ENCODE measurements around the gene PCDHA2. TPM values are rescaled to one million over a fixed set of nuclear protein-coding genes. Genes with fewer than 3 reads are reported as not detected.
"Not testable (repeated sequence)": the region's sequence is repeated elsewhere in the genome, so short reads cannot be mapped to it uniquely, and the experiment has no call there.

PCDHA2 gene
- total RNA-seq, 1 experiment from 2014 or later: not detected

GRCh38 chr5:140801494-140801841 lies 6.8 kb downstream of the PCDHA2 start:
- H3K27ac ChIP-seq: no peak overlapping the region
- no peaks in the 10 kb centered on the region for H3K4me1 ChIP-seq (replicated peaks)
- no peak overlapping the region for H3K4me3 ChIP-seq
- H3K27me3 ChIP-seq (replicated peaks): no peaks in the 10 kb centered on the region
- H3K36me3 ChIP-seq: no peaks in the 10 kb centered on the region
- peaks cover 18% of the 10 kb centered on the region for H3K9me3 ChIP-seq (replicated peaks)
- no peak for DNase-seq (ENCODE audit: low read depth in 1 of 2, low spot score in 2 of 2)

- H3K4me3 ChIP-seq; H3K27ac ChIP-seq; H3K36me3 ChIP-seq; H3K27me3 ChIP-seq (replicated peaks); H3K4me1 ChIP-seq (replicated peaks); DNase-seq (ENCODE audit: low read depth in 1 of 2, low spot score in 2 of 2): not testable (repeated sequence)
- peaks cover 11% of the 10 kb centered on the region; the same call in 1 of the 2 replicates for H3K9me3 ChIP-seq (replicated peaks)
Measured at GRCh38 chr5:140802381-140802780, 7.7 kb downstream of the PCDHA2 start.

GRCh38 chr5:140802781-140803271 lies 8.2 kb downstream of the PCDHA2 start:
- Histone ChIP-seq H3K4me1 (replicated peaks) (no peaks in the 10 kb centered on the region), H3K27me3 (replicated peaks) (no peaks in the 10 kb centered on the region), H3K9me3 (replicated peaks) (peaks cover 13% of the 10 kb centered on the region; the same call in 1 of the 2 replicates), H3K36me3 (no peaks in the 10 kb centered on the region), H3K4me3 (no peak overlapping the region), H3K27ac (no peak overlapping the region)
- DNase-seq (ENCODE audit: low read depth in 1 of 2, low spot score in 2 of 2): no peak

GRCh38 chr5:140806834-140807775 lies 12.5 kb downstream of the PCDHA2 start, which contains the start of gene PCDHA4:
PCDHA4 (plus strand) TSS chr5:140807068.
- Histone ChIP-seq H3K36me3 (no peaks in the 10 kb centered on the region), H3K4me3 (peak within 1 kb of the TSS; percentile 24)

GRCh38 chr5:140808241-140808888 lies 13.7 kb downstream of the PCDHA2 start:
- not testable (repeated sequence) for H3K27me3 ChIP-seq (replicated peaks); DNase-seq (ENCODE audit: low read depth in 1 of 2, low spot score in 2 of 2); H3K36me3 ChIP-seq; H3K4me3 ChIP-seq; H3K4me1 ChIP-seq (replicated peaks); H3K27ac ChIP-seq
- peaks cover 13% of the 10 kb centered on the region; the same call in 1 of the 2 replicates for H3K9me3 ChIP-seq (replicated peaks)

More at GRCh38 chr5:140806834-140807775, 12.5 kb downstream of the PCDHA2 start, which contains the start of gene PCDHA4:
- Histone ChIP-seq H3K4me1 (replicated peaks) (no peaks in the 10 kb centered on the region), H3K9me3 (replicated peaks) (peaks cover 13% of the 10 kb centered on the region), H3K27me3 (replicated peaks) (no peaks in the 10 kb centered on the region), H3K27ac (no peak within 1 kb of the TSS)
- DNase-seq (ENCODE audit: low read depth in 1 of 2, low spot score in 2 of 2): peak in 1 of 2 experiments; percentile 29

- H3K9me3 ChIP-seq (replicated peaks): peaks cover 13% of the 10 kb centered on the region; the same call in 1 of the 2 replicates
- H3K27ac ChIP-seq: no peak overlapping the region
- H3K4me1 ChIP-seq (replicated peaks): no peaks in the 10 kb centered on the region
- H3K36me3 ChIP-seq: no peaks in the 10 kb centered on the region
- no peak for DNase-seq (ENCODE audit: low read depth in 1 of 2, low spot score in 2 of 2)
- no peaks in the 10 kb centered on the region for H3K27me3 ChIP-seq (replicated peaks)
- no peak overlapping the region for H3K4me3 ChIP-seq
Measured at GRCh38 chr5:140808889-140809291, 14.2 kb downstream of the PCDHA2 start.

GRCh38 chr5:140821375-140822280 lies 27.0 kb downstream of the PCDHA2 start, which contains the start of gene PCDHA5:
PCDHA5 (plus strand) TSS chr5:140821613.
- Histone ChIP-seq H3K27me3 (replicated peaks) (no peaks in the 10 kb centered on the region; the same call in 1 of the 2 replicates), H3K36me3 (no peaks in the 10 kb centered on the region), H3K27ac (no peak within 1 kb of the TSS), H3K4me1 (replicated peaks) (no peaks in the 10 kb centered on the region), H3K4me3 (no peak within 1 kb of the TSS), H3K9me3 (replicated peaks) (no peaks in the 10 kb centered on the region)
- DNase-seq (ENCODE audit: low read depth in 1 of 2, low spot score in 2 of 2): no peak

GRCh38 chr5:140822281-140822629 lies 27.6 kb downstream of the PCDHA2 start:
- Histone ChIP-seq H3K27ac (no peak overlapping the region), H3K4me3 (no peak overlapping the region), H3K4me1 (replicated peaks) (no peaks in the 10 kb centered on the region), H3K9me3 (replicated peaks) (no peaks in the 10 kb centered on the region), H3K36me3 (no peaks in the 10 kb centered on the region), H3K27me3 (replicated peaks) (no peaks in the 10 kb centered on the region; the same call in 1 of the 2 replicates)
- DNase-seq (ENCODE audit: low read depth in 1 of 2, low spot score in 2 of 2): no peak

GRCh38 chr5:140822969-140823368 lies 28.3 kb downstream of the PCDHA2 start:
- not testable (repeated sequence) for H3K27ac ChIP-seq; H3K36me3 ChIP-seq; H3K27me3 ChIP-seq (replicated peaks); H3K4me1 ChIP-seq (replicated peaks); DNase-seq (ENCODE audit: low read depth in 1 of 2, low spot score in 2 of 2); H3K9me3 ChIP-seq (replicated peaks); H3K4me3 ChIP-seq

GRCh38 chr5:140823475-140823874 lies 28.8 kb downstream of the PCDHA2 start:
- Histone ChIP-seq H3K36me3 (no peaks in the 10 kb centered on the region), H3K27ac (no peak overlapping the region), H3K9me3 (replicated peaks) (no peaks in the 10 kb centered on the region), H3K4me1 (replicated peaks) (no peaks in the 10 kb centered on the region), H3K27me3 (replicated peaks) (no peaks in the 10 kb centered on the region; the same call in 1 of the 2 replicates), H3K4me3 (no peak overlapping the region)
- no peak for DNase-seq (ENCODE audit: low read depth in 1 of 2, low spot score in 2 of 2)

GRCh38 chr5:140827704-140828361 lies 33.2 kb downstream of the PCDHA2 start, which contains the start of gene PCDHA6:
PCDHA6 (plus strand) TSS chr5:140827960; CDS start chr5:140828092, 132 bp downstream.
- DNase-seq (ENCODE audit: low read depth in 1 of 2, low spot score in 2 of 2): no peak
- H3K27me3 ChIP-seq (replicated peaks): no peaks in the 10 kb centered on the region
- no peaks in the 10 kb centered on the region for H3K4me1 ChIP-seq (replicated peaks)
- no peaks in the 10 kb centered on the region for H3K36me3 ChIP-seq
- H3K4me3 ChIP-seq: no peak within 1 kb of the TSS
- peaks cover 5% of the 10 kb centered on the region; the same call in 1 of the 2 replicates for H3K9me3 ChIP-seq (replicated peaks)
- H3K27ac ChIP-seq: no peak within 1 kb of the TSS

- no peak overlapping the region for H3K27ac ChIP-seq
- no peak overlapping the region for H3K4me3 ChIP-seq
- H3K36me3 ChIP-seq: no peaks in the 10 kb centered on the region
- no peak for DNase-seq (ENCODE audit: low read depth in 1 of 2, low spot score in 2 of 2)
- peaks cover 5% of the 10 kb centered on the region; the same call in 1 of the 2 replicates for H3K9me3 ChIP-seq (replicated peaks)
- no peaks in the 10 kb centered on the region for H3K4me1 ChIP-seq (replicated peaks)
- H3K27me3 ChIP-seq (replicated peaks): no peaks in the 10 kb centered on the region
Measured at GRCh38 chr5:140828362-140828737, 33.7 kb downstream of the PCDHA2 start.

Measured in SJSA1 (cell line).